NCI-H1105 (cell line): Measurements from ENCODE around the gene MAP4K3.
"Not testable (repeated sequence)": the region's sequence is repeated elsewhere in the genome, so short reads cannot be mapped to it uniquely, and the experiment has no call there.

ENCODE experiments used
- DNase-seq: peaks from one replicate; lab custom pipeline; 2025; lab: John Stamatoyannopoulos, UW

Gene MAP4K3

GRCh38 chr2:39370101-39370500, 67.0 kb downstream of the MAP4K3 start:
- no peak for DNase-seq

- no peak for DNase-seq
Measured at GRCh38 chr2:39368846-39369245, 68.2 kb downstream of the MAP4K3 start.

- DNase-seq, result no peak
Measured at GRCh38 chr2:39368376-39368775, 68.7 kb downstream of the MAP4K3 start.

GRCh38 chr2:39362595-39362994, 74.5 kb downstream of the MAP4K3 start:
- DNase-seq, result no peak

GRCh38 chr2:39361511-39361910, 75.6 kb downstream of the MAP4K3 start:
- DNase-seq, result no peak

- not testable (repeated sequence) for DNase-seq
Measured at GRCh38 chr2:39360342-39360741, 76.7 kb downstream of the MAP4K3 start.

- DNase-seq, result no peak
Measured at GRCh38 chr2:39359453-39360038, 77.5 kb downstream of the MAP4K3 start.

GRCh38 chr2:39356922-39357639, 80.0 kb downstream of the MAP4K3 start:
- no peak for DNase-seq

GRCh38 chr2:39350658-39351057, 86.4 kb downstream of the MAP4K3 start:
- no peak for DNase-seq

- DNase-seq, result no peak
Measured at GRCh38 chr2:39338502-39338901, 98.6 kb downstream of the MAP4K3 start.

GRCh38 chr2:39335930-39336329, 101.2 kb downstream of the MAP4K3 start:
- no peak for DNase-seq

GRCh38 chr2:39334978-39335377, 102.1 kb downstream of the MAP4K3 start:
- no peak for DNase-seq

- no peak for DNase-seq
Measured at GRCh38 chr2:39334529-39334928, 102.6 kb downstream of the MAP4K3 start.

- no peak for DNase-seq
Measured at GRCh38 chr2:39326644-39327043, 110.4 kb downstream of the MAP4K3 start.

GRCh38 chr2:39325966-39326365, 111.1 kb downstream of the MAP4K3 start:
- no peak for DNase-seq

- DNase-seq, result not testable (repeated sequence)
Measured at GRCh38 chr2:39321056-39322035, 115.7 kb downstream of the MAP4K3 start.

GRCh38 chr2:39320162-39320561, 116.9 kb downstream of the MAP4K3 start:
- DNase-seq, result no peak

GRCh38 chr2:39313575-39313974, 123.5 kb downstream of the MAP4K3 start:
- DNase-seq, result no peak

- DNase-seq, result no peak
Measured at GRCh38 chr2:39311469-39311868, 125.6 kb downstream of the MAP4K3 start.

- DNase-seq, result no peak
Measured at GRCh38 chr2:39308778-39309177, 128.3 kb downstream of the MAP4K3 start.

- DNase-seq, result no peak
Measured at GRCh38 chr2:39306626-39307025, 130.5 kb downstream of the MAP4K3 start.

- no peak for DNase-seq
Measured at GRCh38 chr2:39304729-39305128, 132.4 kb downstream of the MAP4K3 start.

- DNase-seq, result no peak
Measured at GRCh38 chr2:39304200-39304599, 132.9 kb downstream of the MAP4K3 start.
